HG03442 (cell line): ENCODE measurements around the gene SNX9.
A peak's percentile ranks its signal among the peaks of the same experiment; 100 is the strongest.
"Not testable (repeated sequence)": the region's sequence is repeated elsewhere in the genome, so short reads cannot be mapped to it uniquely, and the experiment has no call there.

ENCODE experiments used
- ATAC-seq: cut with Tn5 transposase; IDR thresholded peaks from one replicate; pipeline ENCODE4 v1.9.1; 2021; ENCODE audit warnings: mild to moderate bottlenecking, moderate library complexity; ENCODE audit not compliant: unreplicated experiment

SNX9 gene

DNA sequence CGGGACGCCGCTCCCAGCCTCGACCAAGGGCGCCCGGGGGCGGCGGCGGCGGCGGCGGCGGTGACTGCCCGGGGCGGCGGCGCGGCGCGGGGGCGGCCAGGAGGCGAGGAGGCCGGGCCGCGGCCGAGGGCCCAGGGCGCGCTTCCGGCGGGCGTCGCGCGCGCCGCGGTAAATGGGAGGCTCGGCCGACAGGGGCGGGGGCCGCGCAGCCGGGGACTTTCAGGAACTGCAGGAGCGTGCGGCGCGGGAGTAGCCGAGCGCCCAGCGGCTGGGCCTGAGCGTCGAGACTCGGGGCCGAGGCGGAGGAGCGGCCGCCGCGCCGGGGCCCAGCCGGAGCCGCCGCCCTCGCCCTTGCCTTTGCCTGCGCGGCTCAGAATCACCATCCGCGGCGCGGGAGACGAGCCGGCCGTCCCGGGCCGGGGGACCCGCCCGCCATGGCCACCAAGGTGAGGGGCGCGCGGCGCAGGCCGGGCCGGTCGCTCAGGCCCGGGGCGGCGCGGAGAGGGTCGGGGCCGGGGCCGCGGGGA, at the start of gene SNX9:
Gene SNX9, plus strand, starts transcription at position 246 of the 527 bp plus-strand sequence. Its CDS starts 189 bp downstream, at position 435.
- peak; percentile 68 for ATAC-seq

DNA sequence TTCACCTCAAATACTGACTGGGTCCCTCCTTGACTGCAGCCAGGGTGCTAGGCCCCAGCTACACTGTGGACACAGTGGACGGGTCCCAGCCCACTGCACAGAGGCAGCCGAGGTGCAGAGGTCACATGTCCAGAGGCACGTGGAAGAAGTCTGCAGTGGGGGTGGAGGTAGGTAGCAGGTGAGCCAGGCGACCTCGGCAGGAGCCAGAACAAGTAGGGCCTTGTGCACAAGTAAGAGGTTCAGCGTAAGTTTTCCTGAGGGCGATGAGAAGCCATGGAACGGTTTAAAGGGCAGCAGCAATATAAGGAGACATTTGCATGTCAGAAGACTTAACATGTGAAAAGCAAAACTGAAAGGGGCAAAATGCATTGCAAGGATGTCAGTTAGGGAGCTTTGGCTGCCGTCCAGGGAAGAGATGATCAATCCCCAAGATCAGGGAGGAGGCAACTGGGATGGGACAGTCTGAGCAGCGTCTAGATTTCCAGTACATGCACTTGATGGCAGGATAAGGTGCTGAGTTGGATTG, 49.7 kb upstream of the SNX9 start:
- ATAC-seq, result no peak

DNA sequence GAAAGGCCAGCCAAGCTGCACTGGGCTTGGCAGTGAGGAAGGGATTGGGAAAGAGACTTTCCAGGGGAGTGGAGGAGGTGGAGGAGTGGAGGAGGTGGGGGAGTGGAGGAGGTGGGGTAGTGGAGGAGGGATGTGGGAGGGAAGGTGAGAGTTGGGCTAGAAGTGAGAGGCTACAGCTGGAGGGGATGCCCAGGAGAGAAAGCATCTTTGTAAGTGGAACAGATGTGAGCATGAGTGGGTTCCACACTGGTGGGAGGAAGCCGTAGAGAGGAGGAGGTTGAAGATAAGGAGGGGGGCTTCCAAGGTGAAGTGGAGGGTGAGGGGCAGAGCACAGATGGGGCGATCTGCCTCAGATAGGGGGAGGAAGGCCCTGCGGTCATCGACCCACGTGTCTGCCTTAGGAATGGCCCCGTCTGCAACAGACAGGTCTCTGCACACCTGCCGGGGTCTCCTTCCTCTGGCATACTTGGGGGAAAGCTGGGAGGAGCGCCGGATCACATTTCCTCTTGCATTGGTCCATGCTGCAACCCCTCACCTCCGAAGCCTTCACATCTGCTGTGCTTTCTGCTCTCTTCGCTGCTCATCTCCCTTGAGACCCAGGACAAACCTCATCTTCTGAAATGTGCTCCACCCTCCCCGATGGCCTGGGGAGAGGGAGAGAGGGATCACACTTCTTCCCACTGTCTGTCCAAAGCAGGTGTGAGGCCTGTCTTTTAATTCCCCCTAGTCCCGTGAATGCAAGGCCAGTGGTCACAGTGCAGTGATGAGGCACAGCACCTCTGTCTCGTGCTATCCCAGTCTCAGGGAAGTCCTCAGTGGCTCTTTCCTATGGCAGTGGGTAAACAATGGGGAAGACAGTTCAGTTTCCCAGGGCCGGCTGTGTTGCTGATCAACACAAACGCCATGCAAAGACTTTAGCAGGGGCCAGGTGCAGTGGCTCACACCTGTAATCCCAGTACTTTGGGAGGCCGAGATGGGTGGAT, 48.6 kb upstream of the SNX9 start:
- ATAC-seq, result no peak

DNA sequence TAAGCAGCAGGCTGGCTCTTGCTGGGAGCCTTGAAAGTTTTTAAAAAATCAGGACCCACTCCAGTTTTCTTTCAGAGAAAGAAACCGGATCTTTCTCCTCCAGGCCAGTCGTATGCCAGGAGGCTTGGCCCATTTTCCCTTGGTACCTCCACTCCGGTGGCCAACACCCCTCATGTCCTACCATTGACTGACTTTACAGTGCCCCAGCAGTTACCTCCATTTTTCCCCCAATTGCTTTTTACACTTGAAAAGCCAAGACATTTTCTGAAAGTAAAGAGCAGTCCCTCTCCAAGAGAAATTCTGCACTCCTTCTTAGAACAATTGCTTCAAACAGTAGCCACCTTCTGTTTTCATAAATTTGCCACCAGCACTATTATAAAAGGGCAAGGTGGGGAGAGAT, 47.7 kb upstream of the SNX9 start:
- ATAC-seq, result no peak

DNA sequence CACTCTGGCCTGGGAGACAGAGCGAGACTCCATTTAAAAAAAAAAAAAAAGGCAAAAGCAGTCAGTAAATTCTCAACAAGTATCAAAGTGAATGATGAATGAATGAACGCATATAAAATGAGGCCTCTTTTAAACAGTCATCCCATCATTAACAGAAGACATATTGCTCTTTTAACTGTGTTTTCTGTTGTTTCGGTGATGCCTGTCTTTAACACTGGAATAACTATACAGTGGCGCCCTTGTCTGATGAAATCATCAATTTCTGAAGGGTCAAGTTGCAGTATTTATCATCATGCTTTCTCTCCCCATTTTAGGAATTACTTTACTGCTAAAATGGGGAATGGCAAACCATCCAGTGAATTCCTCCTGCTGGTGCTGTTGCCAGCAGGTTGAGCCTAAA, 45.7 kb upstream of the SNX9 start:
- ATAC-seq, result no peak

DNA sequence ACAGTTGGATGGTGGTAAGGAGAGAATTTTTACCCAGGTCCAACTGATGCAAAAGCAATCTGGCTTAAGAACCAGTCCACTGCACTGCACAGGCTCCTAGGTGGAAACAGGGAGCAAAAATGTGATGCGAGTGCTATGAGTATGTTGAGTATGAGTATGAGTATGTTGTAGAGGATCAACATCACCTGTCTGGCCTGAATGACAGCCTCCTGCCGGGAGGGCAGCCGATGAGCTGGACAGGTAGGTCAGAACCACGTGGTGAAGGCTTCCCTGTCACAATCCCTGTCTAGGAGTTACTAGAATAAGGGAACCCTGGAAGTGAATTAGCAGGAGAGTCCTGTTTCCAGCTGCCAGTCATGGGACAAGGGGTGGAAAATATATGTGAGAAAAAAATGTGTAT, 44.3 kb upstream of the SNX9 start:
- ATAC-seq, result no peak

DNA sequence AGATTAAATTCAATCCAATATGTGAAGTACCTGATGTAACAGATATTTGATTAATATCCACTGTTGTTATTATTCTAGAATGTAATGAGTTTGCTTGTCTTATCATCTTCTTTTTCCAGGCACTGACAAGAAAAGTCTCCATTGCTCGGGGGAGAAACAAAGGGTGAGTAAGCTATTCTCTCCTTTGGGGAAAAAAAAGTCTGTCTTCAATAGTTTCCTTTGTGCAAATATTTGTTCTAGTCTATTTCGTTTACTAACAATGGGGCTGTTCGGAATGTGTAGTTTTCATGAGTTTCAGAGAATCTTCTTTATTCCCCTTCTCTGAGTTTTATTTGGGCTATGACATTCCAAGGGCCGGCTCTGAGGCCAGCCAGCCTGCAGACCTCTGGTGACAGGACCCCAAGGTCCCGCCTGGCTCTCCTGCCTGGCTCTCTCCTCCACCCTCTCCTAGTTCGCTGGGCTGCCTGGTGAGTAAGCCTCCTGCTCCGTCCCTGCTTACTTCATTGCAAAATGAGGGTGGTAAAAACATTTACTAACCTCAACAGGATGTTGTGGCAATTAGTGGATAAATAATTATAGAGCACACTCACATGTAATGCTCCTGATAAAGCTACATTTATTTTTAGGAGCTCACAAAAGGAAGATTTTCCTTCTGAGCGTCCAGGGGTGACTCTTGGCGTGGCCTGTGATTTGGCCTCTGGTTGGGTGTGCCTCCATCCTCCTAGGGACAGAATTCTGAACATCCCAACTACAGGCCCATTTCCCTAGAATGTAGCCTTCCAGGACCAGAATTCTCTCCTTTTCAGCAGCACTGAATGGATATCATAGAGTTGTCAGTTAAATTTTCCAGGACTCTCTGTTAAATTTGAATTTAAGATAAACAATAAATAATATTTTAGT, 43.1 kb upstream of the SNX9 start:
- ATAC-seq, result no peak

DNA sequence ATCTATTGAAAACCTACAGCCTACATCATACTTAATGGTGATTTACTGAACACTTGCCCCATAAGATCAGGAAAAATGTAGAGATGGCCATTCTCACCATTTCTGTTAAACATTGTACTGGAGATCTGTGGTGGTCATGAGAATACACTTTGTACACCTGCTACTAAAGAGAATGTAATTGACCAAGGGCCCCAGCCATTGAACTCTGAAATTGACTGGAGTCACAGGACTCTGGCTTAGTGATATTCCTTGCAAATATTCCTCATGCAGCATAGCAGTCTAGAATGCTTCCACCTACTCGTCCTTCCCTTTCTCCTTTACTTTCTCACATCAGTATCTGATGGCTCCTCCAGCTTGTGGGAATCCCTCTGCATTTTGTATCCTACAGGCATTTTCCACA, 37.4 kb upstream of the SNX9 start:
- no peak for ATAC-seq

DNA sequence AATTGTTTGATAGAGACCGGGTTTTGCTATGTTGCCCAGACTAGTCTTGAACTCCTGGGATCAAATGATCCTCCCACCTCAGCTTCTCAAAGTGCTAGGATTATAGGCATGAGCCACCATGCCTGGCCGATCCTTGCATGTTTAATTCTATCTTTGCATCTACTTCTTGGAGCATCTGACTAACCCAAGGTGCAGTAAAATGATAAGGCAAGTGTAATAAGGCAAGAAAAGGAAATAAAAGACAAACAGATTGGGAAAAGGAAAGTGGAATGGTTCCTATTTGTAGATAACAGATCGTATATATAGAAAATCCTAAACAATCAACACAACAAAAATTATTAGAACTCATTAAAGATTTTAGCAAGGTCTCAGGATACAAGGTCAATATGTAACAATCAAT, 36.8 kb upstream of the SNX9 start:
- ATAC-seq, result no peak

DNA sequence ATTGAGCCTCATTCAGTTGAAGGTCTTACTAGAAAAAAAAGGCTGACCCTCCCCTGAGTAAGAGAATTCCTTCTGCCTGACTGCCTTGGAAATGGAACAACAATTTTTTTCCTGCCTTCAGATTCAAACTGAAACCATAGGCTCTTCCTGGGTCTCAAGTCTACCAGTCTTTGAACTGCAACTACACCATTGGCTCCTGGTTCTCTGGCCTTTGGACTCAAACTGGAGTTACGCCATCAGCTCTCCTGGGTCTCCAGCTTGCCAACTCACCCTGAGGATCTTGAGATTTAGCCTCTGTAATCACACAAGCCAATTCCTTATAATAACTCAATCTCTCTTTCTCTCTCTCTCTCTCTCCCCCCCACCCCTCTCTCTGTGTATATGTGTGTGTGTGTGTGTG, 36.0 kb upstream of the SNX9 start:
- no peak for ATAC-seq

DNA sequence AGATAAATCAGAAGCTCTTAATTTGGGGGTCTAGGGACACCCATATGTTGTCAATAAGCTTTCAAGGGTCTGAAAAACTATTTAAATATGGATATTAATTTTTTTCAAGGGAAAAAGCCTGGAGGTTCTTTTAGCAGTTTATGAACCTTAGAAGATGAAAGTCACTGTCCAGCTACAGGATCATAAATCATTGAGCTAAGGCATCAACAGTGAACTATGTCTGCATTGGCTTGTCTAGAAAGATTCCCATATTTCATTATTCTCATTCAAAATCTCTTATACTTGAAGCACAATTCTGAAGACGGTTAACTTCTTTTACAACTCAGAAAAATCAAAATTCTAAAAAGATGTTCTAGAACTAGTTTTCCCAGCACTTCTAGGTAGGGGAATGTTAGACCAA, 34.9 kb upstream of the SNX9 start:
- ATAC-seq, result no peak

DNA sequence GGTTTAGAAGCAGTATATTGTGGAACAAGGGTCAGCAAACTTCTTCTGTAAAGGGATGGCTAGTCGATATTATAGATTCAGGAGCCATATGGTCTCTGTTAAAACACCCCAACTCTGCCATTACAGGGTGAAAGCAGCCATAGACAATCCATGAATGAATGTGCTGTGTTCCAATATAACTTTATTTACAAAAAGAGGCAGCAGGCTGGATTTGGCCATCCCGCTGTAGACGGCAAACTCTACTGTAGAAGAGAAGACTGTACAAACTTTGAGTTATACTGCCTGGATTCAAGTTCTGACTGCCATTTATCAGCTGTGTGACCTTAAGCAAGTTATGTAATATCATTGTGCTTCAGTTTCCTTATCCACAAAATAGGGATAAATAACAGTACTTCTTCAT, 33.7 kb upstream of the SNX9 start:
- ATAC-seq, result no peak

DNA sequence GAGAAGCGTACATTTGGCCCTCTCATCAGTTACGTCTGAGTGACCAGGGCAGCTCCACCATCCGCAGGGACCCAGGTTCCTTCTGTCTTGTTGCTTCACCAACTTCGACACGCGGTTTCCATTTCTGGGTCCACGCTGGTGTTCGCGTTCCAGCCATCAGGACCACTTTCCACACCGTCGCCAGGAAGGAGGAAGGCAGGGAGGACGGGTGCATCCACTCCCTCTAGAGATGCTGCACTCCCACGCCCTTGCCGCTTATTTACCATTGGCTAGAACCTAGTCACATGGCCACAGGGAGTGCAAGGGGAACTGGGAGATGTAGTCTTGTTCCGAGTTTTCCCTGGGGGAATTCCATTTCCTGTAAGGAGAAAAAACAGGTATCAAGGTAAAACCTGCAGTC, 33.2 kb upstream of the SNX9 start:
- ATAC-seq, result no peak

DNA sequence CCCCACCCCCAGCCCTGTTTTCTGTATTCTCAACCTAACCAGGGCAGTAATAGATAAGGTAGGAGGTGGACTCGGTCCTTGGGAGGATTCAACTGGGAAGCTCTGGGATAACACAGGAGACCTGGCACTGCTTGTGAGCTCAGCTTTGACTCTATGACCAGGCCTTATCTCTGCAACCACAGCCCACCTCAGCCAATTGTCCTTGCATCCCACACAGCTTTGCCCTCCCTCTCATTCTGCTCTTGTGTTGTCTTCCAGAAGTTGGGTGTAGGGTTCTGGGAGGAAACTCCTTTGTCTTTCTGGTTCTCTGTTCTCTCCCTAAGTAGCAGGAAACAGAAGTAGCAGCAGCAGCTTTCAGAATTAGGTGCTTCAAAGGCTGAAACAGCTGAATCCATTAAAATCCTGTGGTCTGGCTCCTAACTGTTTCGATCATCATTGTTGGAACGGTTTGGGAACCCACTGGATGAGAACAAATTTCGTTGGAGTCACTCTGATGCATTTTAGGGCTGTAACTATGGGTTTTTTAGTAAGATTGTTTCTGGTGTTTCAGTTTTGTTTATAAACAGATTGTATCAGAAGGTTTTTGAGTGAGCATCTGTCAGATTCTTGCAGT, 32.4 kb upstream of the SNX9 start:
- no peak for ATAC-seq

DNA sequence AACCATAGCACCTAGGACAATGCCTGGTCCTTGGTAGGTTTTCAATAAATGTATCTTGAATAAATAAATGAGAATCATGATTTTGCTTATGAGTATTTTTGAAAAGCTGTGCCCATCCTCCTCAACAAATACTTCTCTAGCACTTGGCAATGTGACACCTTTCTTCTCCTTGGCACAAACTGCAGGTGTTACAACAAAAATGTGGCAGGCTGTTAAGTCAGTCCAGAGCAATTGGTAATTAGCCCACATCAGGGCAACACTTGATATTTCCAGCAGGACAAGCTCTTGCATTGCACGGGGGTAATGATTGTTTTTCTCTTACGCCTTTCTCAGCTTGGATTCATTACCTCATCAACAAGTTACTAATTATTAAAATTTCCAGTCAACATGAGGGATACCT, 31.6 kb upstream of the SNX9 start:
- ATAC-seq, result no peak

DNA sequence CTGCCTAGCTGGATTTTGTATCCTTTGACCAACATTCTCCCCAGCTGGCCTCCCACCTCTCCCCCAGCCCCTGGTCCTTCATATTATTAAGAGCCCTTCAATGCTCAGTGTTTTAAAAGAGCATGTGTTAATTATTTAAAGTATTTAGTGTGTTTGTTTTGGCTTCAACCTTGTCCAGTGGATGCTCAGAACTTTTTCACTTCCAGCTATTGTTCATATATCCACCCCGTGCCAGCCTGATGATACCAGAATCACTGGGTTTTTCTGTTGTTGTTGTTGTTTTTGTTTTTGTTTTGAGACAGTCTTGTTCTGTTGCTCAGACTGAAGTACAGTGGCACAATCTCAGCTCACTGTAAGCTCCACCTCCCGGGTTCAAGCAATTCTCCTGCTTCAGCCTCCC, 30.4 kb upstream of the SNX9 start:
- no peak for ATAC-seq

DNA sequence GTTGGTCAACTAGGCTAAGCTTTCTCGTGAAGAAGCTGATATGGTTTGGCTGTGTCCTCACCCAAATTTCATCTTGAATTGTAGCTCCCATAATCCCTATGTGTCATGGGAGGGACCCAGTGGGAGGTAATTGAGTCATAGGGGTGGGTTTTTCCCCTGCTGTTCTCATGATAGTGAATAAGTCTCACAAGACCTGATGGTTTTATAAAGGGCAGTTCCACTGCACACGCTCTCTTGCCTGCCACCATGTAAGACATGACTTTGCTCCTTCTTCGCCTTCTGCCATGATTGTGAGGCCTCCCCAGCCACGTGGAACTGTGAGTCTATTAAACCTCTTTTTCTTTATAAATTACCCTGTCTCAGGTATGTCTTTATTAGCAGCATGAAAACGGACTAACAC, 29.0 kb upstream of the SNX9 start:
- ATAC-seq, result not testable (repeated sequence)

DNA sequence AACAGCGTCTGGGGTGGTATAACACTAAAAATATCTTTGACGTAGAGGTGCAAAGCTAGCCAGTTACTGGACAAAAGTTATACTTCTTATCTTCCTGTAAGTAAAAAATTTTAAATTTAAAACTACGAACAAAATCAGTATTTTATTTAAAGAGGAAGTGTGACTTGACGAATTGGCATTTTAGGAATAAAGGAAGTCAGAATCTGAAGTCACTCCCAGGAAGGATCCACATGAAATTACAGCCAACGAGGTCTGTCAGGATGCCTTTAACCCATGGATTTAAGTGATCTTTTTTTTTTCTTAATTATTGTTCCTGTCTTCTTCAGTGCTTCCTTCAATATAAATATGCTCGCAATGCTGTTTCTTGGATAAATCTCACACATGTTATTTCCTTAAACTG, 27.2 kb upstream of the SNX9 start:
- no peak for ATAC-seq

DNA sequence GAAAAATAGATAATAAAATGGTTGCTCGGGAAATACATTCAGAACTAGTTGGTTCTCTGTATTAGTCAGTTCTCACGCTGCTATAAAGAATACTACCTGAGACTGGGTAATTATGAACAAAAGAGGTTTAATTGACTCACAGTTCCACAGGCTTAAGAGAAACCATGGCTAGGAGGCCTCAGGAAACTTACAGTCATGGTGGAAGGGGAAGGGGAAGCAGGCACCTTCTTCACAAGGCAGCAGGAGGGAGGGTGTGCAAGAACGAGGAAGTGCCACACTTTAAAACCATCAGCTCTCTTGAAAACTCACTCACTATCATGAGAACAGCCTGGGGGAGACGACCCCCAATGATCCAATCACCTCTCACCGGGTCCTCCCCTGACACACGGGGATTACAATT, 24.2 kb upstream of the SNX9 start:
- ATAC-seq, result no peak

DNA sequence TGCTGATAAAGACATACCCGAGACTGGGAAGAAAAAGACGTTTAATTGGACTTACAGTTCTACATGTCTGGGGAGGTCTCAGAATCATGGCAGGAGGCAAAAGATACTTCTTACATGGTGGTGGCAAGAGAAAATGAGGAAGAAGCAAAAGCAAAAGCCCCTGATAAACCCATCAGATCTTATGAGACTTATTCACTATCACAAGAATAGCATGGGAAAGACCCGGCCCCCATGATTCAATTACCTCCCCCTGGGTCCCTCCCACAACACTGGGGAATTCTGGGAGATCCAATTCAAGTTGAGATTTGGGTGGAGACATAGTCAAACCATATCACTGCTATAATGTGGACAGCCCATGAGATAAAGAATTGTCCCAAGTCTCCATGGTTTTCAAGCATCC, 23.5 kb upstream of the SNX9 start:
- not testable (repeated sequence) for ATAC-seq
